RWPE1 (cell line): ENCODE measurements around the gene MMD.

Experiments
- CTCF ChIA-PET: fragments of 350-600 bp; sonication (Branson Sonifier 250); formaldehyde crosslinking; extraction: SDS; loops from one replicate; lab custom pipeline; 2021; lab: Yijun Ruan, JAX
- POLR2A ChIA-PET: fragments of 400-600 bp; formaldehyde crosslinking; extraction: SDS; loops from one replicate; lab custom pipeline; 2020; ENCODE audit warnings: antibody characterized with exemption; ENCODE audit not compliant: low non-redundant PET; lab: Yijun Ruan, JAX
- DNase-seq: peaks from one replicate; pipeline ENCODE4 v3.0.0; 2012; ENCODE audit warnings: low spot score
- H3K27ac ChIP-seq: fragments of 450-650 bp; 2 replicates; pipeline ENCODE4 v1.5.1; 2017
- TF ChIP-seq, protein P1 (sequence below): fragments of 450-650 bp; conservative IDR thresholded peaks from 2 replicates; pipeline ENCODE4 v1.5.1; 2017; ENCODE audit warnings: low read depth, mild to moderate bottlenecking

MMD gene

DNA sequence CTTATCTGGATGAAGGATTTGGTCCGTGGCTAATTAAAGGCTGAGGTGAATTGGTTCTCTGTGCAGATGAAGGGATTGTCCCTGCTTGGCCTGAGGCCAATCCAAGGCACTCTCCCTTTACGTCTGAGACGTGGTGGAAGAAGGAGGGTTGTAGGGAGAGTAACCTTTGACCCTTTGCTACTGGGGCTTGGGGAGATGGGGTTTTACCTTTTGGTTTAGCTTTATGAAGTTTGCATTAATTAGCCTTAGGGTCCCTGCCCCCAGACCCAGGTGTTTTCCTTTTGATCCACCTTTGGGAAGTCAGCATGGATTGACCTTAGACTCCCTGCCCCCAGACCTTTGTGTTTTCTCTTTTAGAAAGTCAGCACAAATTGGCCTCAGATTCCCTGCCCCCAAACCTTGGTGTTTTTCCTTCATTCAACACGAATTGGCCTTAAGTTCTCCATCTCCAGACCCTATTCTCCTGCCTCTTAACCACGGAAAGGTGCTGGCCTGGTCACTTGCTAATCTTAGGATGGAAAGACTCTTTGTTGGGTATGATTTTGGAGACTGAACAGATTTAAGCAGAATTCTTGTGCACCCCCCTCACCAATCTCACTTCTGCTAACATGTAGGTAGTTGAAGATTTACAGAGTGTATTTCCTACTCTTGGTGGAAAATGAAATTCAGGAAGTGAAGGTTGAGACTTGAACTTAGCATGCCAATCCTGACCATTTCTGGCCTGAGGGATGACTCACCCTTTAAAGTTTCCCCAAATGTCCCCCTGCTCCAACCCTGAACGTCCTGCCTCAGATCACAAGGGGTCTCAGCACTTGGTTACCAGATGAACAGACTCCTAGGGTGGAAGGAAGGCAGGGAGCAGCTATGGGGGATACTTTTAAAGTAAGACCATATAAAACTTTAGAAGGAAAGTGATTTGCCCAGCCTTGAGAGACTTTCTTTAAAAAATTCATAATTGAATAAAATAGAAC is 23.1 kb upstream of the MMD start:
- H3K27ac ChIP-seq, result no peak overlapping the region
- TF ChIP-seq, protein P1, sequence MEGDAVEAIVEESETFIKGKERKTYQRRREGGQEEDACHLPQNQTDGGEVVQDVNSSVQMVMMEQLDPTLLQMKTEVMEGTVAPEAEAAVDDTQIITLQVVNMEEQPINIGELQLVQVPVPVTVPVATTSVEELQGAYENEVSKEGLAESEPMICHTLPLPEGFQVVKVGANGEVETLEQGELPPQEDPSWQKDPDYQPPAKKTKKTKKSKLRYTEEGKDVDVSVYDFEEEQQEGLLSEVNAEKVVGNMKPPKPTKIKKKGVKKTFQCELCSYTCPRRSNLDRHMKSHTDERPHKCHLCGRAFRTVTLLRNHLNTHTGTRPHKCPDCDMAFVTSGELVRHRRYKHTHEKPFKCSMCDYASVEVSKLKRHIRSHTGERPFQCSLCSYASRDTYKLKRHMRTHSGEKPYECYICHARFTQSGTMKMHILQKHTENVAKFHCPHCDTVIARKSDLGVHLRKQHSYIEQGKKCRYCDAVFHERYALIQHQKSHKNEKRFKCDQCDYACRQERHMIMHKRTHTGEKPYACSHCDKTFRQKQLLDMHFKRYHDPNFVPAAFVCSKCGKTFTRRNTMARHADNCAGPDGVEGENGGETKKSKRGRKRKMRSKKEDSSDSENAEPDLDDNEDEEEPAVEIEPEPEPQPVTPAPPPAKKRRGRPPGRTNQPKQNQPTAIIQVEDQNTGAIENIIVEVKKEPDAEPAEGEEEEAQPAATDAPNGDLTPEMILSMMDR, result no peak
- no peak for DNase-seq
- ChIA-PET CTCF (interaction anchor here (0.6 kb wide), 1 partner anchor 29 kb away, joined by 3 read pairs; no protein-coding TSS in a partner anchor), POLR2A (no interaction called here)

DNA sequence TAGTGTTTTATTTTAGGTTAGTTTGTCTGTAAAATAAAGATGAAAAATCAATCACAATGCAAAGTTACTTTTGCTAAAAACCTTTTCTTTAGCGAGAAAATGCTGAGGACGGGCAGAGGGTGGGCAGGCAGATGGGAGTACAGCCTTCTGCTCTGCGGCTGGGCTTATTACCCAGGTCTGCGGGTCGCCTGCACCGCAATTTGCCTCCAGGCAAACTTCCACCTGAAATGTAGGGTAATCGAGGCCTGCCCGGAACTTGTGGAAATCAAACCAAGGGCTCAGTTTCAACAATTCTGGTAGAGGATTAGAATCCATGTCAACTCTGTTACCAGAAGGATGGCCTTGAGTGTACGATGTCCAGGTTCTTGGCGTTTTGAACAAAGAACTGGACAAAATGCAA is 22.3 kb upstream of the MMD start:
- ChIA-PET POLR2A (no interaction called here), CTCF (no interaction called here)
- TF ChIP-seq, protein P1, result no peak
- no peak overlapping the region for H3K27ac ChIP-seq
- no peak for DNase-seq

DNA sequence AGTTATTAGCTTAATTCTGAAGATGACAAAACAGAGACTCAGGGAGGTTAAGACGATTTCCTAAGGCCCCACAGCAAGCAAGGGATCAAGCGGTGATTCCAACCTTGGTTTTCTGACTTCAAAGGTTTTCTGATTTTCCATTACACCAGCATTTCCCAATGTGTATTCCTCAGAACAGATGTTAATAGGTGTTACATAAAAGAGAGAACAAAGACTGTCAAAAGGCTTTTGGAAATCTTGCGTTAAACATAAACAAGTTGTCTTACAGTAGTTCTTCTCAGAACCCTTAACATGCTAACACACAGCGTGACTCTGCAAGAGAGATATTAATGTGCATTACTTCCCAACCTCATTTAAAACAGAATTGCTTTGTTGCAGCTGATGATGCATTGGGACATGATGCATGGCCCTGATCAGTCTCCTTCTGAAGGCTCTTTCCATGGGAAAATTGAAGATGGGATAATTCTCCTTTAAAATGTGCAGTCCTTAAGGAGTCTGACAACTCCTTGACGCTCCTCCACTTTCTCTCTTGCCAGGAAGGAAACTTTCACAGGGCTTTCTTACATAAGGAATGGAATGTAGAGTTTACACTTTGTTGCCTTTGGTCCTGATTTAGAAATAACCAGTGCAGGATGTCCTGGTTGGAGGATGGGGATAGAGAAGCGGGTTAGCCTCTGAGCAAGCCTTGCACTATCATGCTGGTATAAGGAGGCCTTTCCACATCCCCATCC is 21.5 kb upstream of the MMD start:
- ChIA-PET CTCF (interaction anchor here (1.2 kb wide), 1 partner anchor 71 kb away, joined by 3 read pairs; no protein-coding TSS in a partner anchor), POLR2A (no interaction called here)
- TF ChIP-seq, protein P1, result no peak
- no peak overlapping the region for H3K27ac ChIP-seq
- no peak for DNase-seq

DNA sequence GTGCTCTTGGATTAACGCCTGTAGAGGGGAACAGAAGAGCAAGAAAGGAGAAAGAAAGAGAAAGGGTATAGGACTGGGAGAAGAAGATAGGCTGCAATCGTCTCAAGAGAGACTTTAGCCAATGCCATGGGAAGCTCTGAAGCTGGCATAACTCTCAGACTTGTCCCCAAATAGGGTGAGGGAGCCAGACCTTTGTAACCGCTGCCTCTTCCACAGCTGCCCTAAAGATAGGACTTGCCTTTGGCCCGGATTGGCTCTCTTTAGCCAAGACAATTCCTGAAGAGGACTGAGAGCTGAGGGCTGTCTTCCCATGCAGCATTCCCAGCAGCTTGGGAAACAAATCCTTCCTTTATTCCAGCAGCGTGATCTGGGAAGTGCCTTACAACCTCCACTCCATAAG is 20.8 kb upstream of the MMD start:
- CTCF ChIA-PET, result interaction anchor here (1.2 kb wide), 1 partner anchor 72 kb away, joined by 3 read pairs; no protein-coding TSS in a partner anchor

DNA sequence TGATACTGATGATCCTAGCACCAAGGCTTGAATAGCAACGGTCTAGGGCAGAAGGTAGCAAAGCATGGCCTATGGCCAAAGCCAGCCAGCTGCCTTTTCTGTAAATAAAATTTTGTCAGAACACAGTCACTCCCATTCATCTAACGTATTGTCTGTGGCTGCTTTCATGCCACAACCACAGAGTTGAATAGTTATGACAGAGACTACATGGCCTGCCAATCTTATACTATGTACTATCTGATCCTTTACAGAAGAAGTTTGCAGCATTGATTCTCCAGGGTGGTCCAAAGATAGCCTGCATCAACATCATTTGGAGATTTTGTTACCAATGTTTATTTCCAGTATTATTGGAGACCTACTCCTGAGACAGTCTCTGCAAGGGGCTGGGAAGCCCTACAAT is 19.9 kb upstream of the MMD start:
- TF ChIP-seq, protein P1, result no peak
- ChIA-PET POLR2A (no interaction called here), CTCF (interaction anchor here (0.5 kb wide), 1 partner anchor 456 kb away, joined by 5 read pairs; no protein-coding TSS in a partner anchor)
- no peak for DNase-seq
- no peak overlapping the region for H3K27ac ChIP-seq

More for the DNA sequence above, 20.8 kb upstream of the MMD start:
- POLR2A ChIA-PET, result no interaction called here
- TF ChIP-seq, protein P1, result no peak
- H3K27ac ChIP-seq, result no peak overlapping the region
- DNase-seq, result no peak

DNA sequence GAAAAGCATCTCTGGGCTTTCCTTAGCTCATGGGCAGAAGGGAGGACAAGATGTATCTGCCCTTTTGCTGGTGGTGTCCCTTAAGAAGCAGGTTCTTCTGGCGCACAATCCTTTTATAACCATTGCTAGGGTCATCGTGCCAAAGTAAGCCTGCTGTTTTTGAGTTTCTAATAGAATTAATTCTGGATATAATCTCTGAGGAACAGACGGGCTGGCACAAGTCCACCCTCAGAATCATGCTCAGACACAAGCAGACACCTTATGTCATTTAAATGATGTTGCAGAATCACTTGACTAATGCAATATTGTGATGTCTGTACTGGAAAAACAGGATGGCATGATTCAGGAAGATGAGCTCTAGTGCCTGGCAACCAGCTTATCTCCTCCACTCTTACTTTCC is 18.8 kb upstream of the MMD start:
- ChIA-PET POLR2A (no interaction called here), CTCF (interaction anchor here (0.7 kb wide), 1 partner anchor 19 kb away, joined by 3 read pairs; no protein-coding TSS in a partner anchor)
- no peak for DNase-seq
- H3K27ac ChIP-seq, result no peak overlapping the region
- TF ChIP-seq, protein P1, result no peak
